ENCODE measurements around the gene CYSLTR1. TPM values are rescaled to one million over a fixed set of nuclear protein-coding genes. Genes with fewer than 3 reads are reported as not detected.

The CYSLTR1 gene
- polyA plus RNA-seq, 1 of the 3 experiments (the other 2 are of a cell fraction): not detected

GRCh38 chrX:78377186-78377585 is 49.8 kb upstream of the CYSLTR1 start:
- ChIA-PET CTCF (no interaction called here), POLR2A (no interaction called here)
- no peaks in the 10 kb centered on the region for H4K20me1 ChIP-seq (ENCODE audit: insufficient read depth)
- 2% methylated on average over 2 of the region's 2 CpGs for WGBS (ENCODE audit: low lambda C conversion rate)
- no peak for DNase-seq
- no peaks in the 10 kb centered on the region for H3K79me2 ChIP-seq (ENCODE audit: insufficient read depth)
- H3K9me2 ChIP-seq: no peaks in the 10 kb centered on the region
- no peaks in the 10 kb centered on the region for H3K4me1 ChIP-seq (ENCODE audit: control insufficient read depth in 1 of 2, insufficient read depth in 2 of 2, low read depth in 1 of 2, low read length in 1 of 2)
- no peaks in the 10 kb centered on the region for H3K9me3 ChIP-seq
- H3K4me2 ChIP-seq: no peak overlapping the region
- TF ChIP-seq RXRA (IDR thresholded peaks at IDR 0.05; ENCODE audit: borderline replicate concordance, low read depth) (no peak), CTCF (IDR thresholded peaks at IDR 0.05) (no peak), EZH2phosphoT487 (IDR thresholded peaks at IDR 0.05; ENCODE audit: borderline replicate concordance, low read depth) (no peak), GATA2 (CRISPR knock-in tag; IDR thresholded peaks at IDR 0.05) (no peak), NRF1 (IDR thresholded peaks at IDR 0.05; ENCODE audit: low read depth, low read length) (no peak), IRF3 (IDR thresholded peaks at IDR 0.05; ENCODE audit: low read depth, low read length) (no peak), MXI1 (IDR thresholded peaks at IDR 0.05; ENCODE audit: low read depth, low read length) (no peak), TCF12 (IDR thresholded peaks at IDR 0.05) (no peak), NFIC (IDR thresholded peaks at IDR 0.05; ENCODE audit: borderline replicate concordance) (no peak), EP300 (IDR thresholded peaks at IDR 0.05; ENCODE audit: borderline replicate concordance in 1 of 2, low read depth in 1 of 2, low read length in 1 of 2) (no peak), GABPA (IDR thresholded peaks at IDR 0.05; ENCODE audit: low read depth) (no peak), TEAD4 (IDR thresholded peaks at IDR 0.05; ENCODE audit: borderline replicate concordance, insufficient read depth) (no peak), JUND (IDR thresholded peaks at IDR 0.05) (no peak), PBX3 (IDR thresholded peaks at IDR 0.05) (no peak), ZBTB33 (IDR thresholded peaks at IDR 0.05; ENCODE audit: borderline replicate concordance, low read depth) (no peak), FOXJ3 (CRISPR knock-in tag; IDR thresholded peaks at IDR 0.05) (no peak), FOXM1 (IDR thresholded peaks at IDR 0.05; ENCODE audit: low read depth) (no peak)
- H3F3A ChIP-seq (replicated peaks; ENCODE audit: insufficient read depth): no peaks in the 10 kb centered on the region
- H3K27me3 ChIP-seq (ENCODE audit: insufficient read depth): no peaks in the 10 kb centered on the region
- no peak overlapping the region for H3K27ac ChIP-seq (ENCODE audit: low read depth in 2 of 2, low read length in 1 of 2)
- H3K9ac ChIP-seq: no peak overlapping the region
- no peaks in the 10 kb centered on the region for H3K36me3 ChIP-seq (replicated peaks in 1 of 2; ENCODE audit: control insufficient read depth in 1 of 2, insufficient read depth in 2 of 2, low read length in 1 of 2)
- H2AFZ ChIP-seq (ENCODE audit: low read depth): no peak overlapping the region
- no peak overlapping the region for H3K4me3 ChIP-seq (ENCODE audit: low read depth in 2 of 2, low read length in 1 of 2)
